ENCODE results near the gene SLC6A9. TPM values are rescaled to one million over a fixed set of nuclear protein-coding genes. Genes with fewer than 3 reads are reported as not detected.

SLC6A9 gene
- total RNA-seq, 1 donor from 2014 or later, result 3.0 TPM

DNA sequence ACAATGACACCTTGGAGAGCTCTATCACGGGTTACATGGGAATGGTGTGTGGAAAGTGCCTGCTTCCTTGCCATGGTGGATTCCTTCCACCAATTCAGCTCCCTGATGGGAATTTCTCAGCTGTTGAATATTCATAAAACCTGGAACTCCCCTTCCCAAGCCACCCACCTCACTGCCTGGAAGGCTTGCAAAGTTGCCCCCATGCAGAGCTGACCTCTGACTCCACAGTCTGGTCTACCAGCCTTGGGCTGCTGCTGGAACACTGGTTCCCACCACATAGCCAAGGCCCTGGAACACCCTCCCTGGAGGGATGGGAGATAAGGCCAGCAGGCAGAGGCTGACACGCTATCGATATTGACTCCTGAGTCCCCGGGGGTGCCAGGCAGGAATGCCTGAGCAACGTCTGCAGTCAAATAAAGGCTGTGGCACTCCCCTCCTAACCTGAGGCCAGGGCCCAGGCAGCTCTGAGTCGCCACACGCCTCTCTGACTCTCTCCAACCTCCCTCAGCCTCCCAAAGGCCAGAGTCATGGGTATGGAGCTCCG, 31.1 kb downstream of the SLC6A9 start:
- no peak for DNase-seq

DNA sequence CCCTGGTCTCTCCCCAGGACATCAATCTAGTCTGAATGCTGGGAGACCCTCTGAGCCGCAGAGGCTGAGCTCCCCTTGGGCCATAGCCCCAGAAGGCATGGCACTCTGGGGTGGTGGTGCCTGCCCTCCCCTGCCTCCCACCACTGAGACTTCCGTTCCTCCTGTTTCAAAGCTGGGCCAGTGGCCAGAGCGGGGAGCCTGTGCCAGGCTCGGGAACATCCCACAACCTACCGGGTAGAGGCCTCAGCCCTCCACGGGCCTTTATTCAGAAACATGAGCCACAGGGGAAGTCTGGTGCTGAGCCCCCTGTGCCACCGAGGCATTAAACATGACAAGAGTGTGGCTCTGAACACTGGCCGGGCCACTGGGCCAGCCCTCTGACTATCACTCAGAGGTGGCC, 31.8 kb downstream of the SLC6A9 start:
- DNase-seq, result no peak

DNA sequence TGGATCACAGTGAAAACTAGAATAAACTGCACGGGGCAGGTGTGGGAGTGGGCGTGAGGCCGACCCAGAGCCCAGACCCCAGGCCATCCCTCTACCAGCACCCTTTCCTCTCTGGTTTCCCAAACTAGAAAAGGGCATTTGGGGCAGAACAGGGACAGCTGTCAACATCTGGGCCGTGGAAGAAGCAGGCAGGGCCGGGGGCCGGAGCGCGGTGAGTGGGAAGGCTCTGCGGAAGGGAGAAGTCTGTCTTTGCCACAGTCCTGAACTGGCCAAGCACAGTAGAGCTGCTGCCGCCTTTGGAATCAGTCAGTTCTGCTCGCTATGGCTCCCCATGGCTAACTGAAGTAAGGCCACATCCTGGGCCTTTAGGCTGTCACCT, 33.3 kb downstream of the SLC6A9 start:
- no peak for DNase-seq

DNA sequence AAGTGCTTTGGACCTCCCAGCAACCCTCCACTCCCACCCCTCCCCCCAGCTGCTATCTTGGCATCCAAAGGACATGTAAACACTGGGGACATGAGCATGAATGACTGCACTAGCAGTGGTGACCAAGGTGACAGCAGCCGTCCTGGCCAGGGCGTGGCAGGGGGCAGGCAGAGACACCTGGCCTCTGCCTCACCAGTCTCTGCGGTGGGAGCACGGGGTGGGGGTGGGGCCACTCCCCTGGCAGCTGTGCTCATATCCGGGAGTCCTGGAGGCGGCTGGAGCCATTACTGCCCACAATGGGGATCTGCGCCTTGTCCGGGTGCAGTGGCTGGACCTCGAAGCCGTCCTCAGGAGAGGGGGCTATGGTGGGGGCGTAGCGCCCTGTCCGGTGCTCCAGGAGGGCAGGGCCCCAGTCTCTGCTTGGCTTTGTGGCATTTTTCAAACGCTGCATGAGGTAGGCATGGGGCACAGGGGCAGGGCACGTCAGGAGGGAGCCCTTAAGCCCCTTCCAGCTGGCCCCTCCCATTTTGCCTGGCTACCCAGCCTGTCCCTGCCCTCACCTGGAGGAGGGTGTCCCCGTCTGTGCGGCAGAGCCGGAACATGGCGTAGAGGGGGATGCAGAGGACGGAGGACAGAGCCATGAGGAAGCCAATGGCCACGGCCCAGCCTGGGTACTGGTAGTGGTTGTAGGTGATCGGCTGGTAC, 33.8 kb downstream of the SLC6A9 start:
- DNase-seq, result no peak

DNA sequence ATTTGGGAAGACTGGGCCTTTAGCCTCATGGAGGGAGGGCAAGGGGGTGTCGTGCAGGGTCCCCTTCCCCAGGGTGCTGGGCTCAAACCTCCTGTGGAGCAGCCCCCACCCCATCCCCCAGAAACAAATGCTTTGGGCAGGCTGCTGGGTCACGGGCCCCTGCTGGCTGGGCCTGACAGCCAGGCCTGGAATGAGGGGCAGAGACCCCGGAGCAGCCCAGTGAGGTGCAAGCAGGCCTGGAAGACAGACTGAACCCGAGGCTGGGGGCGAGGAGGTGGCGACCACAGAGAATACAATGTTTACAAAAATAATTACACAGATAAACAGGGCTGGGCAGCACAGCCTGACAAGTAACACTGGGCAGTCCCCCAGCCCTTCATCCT, 34.5 kb downstream of the SLC6A9 start:
- no peak for DNase-seq

DNA sequence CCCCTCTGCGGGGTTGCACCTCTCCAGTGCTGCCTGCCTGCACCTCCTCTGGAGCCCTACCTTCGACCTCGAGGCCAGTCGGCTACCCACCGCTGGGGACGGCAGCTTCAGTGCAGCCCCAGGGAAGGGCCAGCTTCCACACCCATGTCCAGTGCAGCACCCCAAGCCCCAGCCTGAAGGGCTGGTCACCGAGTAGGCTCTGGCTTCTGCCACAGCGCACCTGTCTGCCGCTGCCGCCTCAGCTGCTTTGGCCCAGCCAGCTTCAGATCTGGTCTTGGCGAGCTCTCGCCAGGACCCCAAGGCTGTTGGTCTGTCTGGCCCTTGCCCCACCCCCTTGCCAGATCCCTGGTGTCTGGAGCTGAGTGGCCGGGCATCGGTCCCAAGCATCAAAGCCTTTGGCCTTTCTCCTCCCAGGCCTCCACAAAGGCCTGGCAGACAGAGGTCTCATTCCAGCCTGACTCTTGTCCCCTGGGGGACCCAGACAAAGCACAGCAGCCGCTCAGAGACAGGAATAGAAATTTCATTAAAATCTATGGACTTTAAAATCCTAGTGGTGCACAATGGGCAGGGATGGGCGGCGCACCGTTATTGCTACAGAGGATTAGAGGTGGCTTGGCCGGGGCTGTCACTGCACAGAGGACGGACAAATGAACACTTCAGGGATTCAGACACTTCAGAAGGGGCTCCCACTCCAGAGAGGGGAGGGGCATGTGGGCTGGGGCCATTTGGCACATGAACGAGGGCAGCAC, 35.1 kb downstream of the SLC6A9 start:
- no peak for DNase-seq

DNA sequence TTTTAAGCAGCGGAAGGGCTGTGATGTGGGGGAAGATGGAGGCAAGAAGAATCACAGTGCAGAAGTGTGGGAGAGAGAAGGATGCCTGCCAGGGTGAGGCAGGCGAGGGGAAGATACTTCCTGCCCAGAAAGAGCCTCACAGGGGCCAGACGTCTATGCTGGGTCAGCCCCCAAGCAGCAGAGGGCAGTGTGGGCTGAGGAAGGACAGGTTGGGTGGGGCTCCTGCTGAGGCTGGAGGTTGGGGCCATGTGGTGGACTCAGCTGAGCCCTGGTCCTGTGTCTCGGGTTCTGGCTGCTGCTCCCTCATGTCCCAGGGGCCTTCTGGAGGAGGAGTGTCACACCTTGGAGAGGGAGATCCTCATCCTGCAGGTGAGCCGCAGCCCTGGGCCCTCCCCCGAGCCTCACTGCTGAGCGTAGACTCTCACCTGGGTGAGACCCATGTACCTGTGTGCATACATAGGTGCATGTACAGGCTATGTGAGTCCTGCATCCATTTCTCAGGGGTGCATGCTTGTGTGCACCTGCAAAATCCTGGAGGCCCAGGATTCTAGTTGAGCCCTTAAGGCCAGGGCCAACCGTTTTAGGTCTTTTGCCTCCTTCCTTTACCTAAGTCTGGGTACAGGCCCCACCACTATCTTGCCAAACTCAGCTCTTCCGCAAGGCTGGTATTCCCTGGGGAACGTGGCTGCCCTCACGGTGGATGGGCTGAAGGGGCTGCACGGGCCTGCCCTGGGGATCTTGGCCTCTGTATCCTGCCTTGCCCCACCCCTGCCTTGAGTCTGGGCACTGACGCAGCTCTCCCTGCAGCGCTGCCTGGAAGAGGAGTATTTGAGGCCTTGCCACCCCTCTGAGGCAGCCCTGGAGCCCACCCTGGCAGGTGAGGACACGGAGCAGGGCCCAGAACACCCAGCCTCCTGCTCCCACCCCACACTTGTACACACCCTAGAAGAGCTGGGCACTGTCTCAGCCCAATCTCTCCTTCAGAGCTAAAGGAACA, 36.2 kb downstream of the SLC6A9 start:
- no peak for DNase-seq

DNA sequence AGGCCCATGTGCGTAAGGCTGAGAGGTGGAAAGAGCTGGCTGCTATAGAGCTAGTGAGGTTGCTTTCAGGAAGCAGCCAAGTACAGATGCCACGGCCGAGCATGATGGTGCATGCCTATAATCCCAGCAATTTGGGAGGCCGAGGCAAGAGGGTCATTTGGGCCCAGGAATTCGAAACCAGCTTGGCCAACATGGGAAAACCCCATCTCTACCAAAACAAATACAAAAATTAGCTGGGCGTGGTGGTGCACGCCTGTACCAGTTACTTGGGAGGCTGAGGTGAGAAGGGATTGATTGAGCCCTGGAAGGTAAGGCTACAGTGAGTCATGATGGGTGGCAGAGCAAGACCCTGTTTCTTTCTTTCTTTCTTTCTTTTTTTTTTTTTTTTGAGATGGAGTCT, 37.2 kb downstream of the SLC6A9 start:
- DNase-seq, result no peak

DNA sequence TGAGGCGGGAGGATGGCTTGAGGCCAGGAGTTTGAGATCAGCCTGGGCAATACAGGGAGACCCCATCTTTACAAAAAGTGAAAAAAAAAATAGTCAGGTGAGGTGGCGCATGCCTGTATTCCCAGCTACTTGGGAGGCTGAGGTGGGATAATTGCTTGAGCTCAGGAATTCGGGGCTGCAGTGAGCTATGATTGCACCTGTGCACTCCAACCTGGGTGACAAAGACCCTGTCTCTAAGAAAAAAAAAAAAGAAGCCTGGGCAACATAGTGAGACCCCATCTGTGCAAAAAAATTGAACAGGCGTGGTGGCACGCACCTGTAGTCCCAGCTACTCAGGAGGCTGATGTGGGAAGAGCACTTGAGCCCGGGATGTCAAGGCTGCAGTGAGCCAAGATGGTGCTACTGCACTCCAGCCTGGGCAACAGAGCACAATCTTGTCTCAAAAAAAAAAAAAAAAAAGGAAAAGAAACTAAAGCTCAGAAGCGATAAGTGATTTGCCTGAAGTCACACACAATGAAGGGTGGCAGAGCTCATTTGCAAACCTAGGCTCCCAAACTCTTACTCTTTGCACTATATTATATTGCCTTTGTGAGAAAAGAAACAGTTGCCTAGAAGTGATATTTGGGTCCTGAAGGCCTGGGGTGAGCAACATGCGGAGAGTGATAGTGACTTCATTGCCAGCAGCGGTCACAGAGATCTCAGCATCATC, 37.9 kb downstream of the SLC6A9 start:
- DNase-seq, result no peak

DNA sequence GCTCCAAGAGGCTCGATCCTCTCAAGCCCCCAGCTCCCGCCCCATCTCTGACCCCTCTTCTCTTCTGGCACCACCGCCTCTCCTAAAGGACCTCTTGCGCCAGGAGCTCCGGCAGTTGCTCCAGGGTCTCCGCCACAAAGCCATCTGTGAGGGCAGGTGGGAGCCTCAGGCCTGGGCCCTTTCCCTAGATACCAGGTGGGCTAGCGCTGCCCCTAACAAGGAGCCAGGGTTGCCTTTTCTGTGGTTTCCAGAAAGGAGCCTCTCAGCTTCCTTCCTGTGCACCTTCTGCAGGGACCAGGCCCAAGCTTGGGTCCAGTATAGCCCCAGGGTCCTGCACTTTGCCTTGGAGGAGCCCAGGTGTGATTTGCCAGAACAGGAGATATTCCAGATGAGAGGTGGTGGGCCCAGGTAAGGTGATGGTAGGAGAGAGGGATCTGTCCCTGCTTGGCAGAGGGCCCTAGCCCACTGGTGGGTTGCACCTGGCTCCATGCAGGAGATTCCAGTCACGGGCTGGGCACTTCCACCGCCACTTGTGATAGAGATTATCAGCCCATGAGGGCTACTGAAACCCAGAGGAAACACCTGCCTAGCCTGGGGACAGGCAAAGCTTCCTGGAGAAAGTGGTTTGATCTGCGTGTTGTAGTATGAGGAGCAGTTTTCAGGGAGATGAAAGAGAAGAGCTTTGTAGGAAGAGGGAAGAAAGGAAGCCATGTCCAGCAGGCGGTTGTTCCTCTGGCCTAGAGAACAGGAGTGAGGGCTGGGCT, 38.8 kb downstream of the SLC6A9 start:
- no peak for DNase-seq

DNA sequence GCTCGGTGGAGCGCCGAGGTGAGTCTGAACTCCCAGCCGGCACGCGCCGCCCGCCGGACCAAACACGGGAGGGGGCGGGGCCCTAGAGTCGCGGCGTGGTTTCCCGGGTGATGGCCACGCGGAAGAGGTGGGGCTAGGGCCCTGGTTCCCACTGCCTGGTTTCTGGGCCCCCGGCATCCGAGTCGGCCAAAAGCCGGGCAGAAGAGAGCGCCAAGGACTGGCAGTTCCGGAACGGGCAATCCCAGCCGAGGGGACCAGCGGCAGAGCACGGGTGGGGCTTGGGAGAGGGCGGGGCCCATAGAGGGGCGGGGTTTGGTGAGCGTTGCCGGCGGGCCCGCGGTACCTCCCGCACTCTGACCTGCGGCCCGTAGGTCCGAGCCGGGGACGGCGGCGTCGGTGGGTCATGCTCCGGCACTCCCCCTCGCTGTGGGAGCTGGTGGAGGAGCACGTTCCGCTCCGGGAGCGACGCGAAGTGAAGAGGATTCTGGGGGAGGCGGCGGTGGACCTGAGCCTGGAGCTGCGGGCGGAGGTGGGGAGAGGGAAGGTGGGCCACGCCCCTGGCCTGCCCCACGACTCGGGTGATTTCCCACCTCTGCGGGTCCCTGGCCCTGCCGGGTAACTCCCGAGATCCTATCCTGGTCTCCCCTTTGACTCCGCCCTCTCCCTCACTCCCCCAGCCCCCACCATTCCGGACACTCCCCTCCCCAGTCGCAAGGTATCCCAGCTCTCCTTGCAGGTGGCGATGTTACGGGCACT, 39.6 kb downstream of the SLC6A9 start, which contains the start of gene CCDC24:
Gene CCDC24 (plus strand): TSS at position 124 of the 756 bp plus-strand sequence. CDS start 280 bp downstream, at position 404.
- DNase-seq, result peak; percentile 82

DNA sequence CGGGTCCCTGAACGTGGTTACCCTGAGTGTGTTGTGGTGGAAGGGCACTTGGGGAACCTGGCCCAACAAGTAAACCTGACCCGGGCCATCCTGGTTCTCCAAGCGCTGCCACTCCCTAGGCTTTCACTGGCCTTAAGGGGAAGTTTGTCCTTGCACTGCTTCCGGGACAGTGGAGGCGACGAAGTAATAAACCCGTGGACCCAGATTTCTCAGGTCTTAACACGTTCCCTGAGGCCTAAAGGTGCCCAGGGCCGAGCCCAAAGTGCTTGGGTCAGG, 40.1 kb downstream of the SLC6A9 start:
- no peak for DNase-seq

DNA sequence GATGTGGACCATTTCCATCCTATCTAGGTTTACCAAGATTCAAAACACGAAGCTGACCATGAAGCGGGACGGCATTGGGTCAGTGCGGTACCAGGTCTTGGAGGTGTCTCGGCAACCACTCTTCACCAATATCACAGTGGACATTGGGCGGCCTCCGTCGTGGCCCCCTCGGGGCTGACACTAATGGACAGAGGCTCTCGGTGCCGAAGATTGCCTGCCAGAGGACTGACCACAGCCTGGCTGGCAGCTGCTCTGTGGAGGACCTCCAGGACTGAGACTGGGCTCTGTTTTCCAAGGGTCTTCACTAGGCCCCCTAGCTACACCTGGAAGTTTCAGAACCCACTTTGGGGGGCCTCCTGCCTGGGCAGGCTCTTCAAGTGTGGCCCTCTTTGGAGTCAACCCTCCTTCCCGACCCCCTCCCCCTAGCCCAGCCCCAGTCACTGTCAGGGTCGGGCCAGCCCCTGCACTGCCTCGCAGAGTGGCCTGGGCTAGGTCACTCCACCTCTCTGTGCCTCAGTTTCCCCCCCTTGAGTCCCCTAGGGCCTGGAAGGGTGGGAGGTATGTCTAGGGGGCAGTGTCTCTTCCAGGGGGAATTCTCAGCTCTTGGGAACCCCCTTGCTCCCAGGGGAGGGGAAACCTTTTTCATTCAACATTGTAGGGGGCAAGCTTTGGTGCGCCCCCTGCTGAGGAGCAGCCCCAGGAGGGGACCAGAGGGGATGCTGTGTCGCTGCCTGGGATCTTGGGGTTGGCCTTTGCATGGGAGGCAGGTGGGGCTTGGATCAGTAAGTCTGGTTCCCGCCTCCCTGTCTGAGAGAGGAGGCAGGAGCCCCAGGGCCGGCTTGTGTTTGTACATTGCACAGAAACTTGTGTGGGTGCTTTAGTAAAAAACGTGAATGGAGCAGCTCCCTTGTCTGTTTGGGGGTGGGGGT, 40.7 kb downstream of the SLC6A9 start:
- no peak for DNase-seq

DNA sequence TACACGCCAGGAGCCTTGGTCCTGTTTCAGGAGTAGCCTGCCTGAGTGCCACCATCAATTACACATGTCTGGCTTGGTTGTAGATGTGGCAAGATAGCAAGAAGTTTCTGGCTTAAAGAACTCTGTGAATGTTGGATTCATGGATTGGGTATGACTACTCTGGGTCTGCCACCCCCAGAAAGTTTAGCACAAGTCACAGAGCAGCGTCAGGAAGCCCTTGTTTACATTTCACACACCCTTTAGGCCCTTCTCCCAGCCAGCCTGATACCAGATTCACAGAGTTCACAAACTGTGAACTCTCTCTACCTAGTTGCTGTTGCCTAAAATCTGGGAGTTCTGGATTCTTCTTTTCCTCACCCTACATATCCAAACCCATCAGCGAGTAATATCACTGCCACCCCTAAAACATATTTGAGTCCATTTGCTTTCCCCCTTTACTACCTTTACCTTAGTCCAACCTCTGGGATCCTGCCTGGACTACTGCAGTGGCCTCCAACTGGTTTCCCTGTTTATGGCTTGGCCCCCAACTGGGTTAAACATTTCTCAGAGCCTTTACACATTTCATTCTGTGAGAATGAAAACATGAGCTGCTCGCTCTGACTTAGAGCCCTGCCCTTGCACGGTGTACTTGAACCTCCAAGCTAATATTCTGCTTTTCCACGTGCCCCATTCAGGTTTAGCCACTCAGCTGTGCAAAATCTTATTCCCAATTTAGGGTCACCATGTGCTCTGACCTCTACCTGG, 43.9 kb downstream of the SLC6A9 start:
- DNase-seq, result no peak

DNA sequence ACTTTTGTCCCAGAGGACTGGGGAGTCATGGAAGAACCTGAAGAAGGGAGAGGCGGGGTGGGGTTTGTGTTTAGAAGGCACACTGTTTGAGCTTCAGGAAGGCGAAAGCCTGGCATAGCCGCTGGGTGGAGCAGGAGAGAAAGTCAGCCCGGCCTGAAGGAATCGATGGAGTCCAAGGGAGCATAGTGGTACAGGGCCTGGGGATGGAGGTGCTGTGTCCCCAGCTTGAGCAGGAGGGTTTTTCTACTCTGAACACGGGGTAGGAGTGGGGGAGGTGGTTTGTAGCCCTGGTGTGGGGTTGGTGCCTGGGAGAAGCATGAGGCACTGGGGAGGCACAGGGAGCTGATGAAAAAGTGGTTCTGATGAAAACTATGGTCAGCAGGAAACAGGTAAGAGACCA, 44.5 kb downstream of the SLC6A9 start:
- no peak for DNase-seq

DNA sequence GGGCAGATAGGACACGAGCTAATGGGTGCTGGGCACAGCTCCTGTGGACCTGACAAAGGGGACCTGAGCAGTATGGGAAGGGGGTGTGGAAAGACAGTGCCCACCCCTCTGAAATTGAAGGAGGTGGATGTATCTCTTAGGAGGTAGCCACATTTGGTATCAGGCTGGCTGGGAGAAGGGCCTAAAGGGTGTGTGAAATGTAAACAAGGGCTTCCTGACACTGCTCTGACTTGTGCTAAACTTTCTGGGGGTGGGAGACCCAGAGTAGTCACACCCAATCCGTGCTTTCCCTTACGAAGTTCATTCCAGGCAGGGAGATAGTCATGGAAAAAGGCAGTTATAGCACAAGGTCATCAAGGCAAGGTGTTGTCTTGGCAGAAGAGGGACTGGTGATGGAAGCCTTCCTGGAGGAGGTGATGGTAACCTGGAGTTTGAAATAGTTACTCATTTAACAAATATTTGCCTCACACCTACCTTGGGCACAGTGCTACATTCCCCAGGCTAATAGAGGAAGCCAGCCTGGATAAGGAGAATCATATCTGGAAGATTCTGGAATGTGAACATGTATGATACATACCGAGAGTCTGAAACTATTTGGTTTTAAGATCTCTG, 45.2 kb downstream of the SLC6A9 start:
- DNase-seq, result no peak

DNA sequence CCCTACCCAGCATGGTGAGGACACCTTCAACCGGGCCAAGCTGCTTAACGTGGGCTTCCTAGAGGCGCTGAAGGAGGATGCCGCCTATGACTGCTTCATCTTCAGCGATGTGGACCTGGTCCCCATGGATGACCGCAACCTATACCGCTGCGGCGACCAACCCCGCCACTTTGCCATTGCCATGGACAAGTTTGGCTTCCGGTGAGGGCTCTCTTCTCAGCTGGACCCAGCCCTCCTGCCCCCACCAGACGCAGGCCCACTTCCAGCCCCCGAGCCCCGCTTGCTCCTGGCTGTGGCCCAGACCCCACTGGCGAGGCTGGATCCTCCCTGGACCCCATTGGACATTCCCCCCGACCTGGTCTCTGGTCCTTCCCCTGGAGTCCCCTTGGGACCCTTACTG, 46.4 kb downstream of the SLC6A9 start:
- no peak for DNase-seq

DNA sequence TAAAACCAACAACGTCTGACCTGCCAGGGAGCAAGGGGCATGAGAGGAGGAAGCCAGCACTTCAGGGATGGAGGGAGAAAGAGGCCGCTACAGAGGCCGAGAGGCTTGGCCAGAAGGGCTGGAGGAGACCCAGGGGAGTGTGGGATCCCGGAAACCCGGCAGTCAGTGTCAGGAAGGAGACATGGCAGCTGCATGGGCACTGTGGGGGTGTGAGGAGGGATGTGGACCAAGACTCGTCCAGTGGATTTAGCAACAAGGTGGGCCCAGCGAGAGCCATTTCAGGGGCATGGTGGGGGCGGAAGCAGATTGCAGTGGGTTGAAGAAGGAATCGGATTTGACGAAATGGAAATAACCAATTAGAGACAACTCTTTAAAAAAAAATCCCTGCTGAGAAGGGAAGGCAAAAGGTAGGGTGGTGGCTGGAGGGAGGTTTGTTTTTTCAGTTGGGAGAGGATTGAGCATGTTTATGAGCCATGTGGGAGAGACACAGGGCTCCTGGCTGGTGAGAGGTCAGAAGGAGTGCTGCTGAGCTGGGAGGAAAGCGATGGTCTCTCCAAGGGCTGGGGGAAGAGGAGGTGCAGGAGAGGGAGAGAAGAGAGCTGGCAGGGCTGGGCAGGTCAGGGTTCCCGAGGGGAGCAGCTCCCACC, 47.9 kb downstream of the SLC6A9 start:
- no peak for DNase-seq

Measured in occipital lobe (tissue), 2 donors.